ENCODE measurements around the gene RANGAP1.

GRCh38 chr22:41203118-41203517 is 82.9 kb downstream of the RANGAP1 start:
- TF ChIP-seq CTCF (IDR thresholded peaks at IDR 0.05), result no peak
- TF ChIP-seq POLR2A (IDR thresholded peaks at IDR 0.05), result no peak

Data from lower leg skin (tissue), 3 donors.